Uterus (tissue), 2 donors: ENCODE measurements around the gene ACMSD.

Experiments used
- POLR2A ChIP-seq, 2 donors: fragments of 450-650 bp; IDR thresholded peaks; one replicate each; pipeline ENCODE4 v1.6.1; 2016; ENCODE audit warnings: antibody characterized with exemption in 2 of 2, mild to moderate bottlenecking in 1 of 2, moderate library complexity in 1 of 2
- TF ChIP-seq, protein P1 (sequence below), 4 experiments: fragments of 200-600 bp in 2 of 4; fragments of 450-650 bp in 2 of 4; sonication (generic) in 2 of 4; IDR thresholded peaks; one replicate each; pipeline ENCODE4 v1.5.1; 2016 to 2019; ENCODE audit warnings: antibody characterized with exemption in 4 of 4, mild to moderate bottlenecking in 2 of 4, moderate library complexity in 1 of 4

DNA sequence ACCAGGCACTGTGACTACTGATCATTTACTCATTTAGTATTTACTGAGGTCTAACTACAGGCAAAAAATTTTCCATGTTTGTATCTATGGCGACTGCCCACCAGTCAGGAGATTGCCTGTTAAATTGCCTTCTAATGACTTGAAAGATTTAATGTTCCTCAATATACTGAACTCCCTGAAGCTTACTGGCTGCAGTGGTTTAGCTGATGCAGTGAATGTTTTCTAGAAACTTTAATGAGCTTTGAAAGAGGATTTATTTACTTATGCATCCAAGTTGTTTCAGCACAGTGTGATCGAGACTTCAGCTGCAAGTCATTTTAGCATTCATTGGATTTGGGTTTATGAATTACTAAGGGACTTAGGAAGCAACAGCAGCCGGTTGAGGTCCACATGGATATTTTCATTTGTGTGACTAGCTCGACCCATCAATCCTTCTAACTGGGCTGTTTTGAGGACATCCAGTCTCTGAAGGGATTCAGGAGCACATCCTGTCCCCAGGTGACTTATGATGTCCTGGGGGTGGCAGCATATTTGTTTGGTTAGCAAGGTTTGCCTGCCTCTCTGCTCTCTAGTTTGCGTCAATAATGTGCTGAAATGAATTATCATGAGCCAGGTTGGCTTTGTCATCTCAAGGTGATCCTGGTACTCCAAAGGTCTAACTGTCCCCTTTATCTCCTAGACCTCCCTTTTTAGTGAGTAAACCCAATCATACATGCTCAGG lies 26.8 kb downstream of the ACMSD start:
- TF ChIP-seq, protein P1, sequence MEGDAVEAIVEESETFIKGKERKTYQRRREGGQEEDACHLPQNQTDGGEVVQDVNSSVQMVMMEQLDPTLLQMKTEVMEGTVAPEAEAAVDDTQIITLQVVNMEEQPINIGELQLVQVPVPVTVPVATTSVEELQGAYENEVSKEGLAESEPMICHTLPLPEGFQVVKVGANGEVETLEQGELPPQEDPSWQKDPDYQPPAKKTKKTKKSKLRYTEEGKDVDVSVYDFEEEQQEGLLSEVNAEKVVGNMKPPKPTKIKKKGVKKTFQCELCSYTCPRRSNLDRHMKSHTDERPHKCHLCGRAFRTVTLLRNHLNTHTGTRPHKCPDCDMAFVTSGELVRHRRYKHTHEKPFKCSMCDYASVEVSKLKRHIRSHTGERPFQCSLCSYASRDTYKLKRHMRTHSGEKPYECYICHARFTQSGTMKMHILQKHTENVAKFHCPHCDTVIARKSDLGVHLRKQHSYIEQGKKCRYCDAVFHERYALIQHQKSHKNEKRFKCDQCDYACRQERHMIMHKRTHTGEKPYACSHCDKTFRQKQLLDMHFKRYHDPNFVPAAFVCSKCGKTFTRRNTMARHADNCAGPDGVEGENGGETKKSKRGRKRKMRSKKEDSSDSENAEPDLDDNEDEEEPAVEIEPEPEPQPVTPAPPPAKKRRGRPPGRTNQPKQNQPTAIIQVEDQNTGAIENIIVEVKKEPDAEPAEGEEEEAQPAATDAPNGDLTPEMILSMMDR (IDR thresholded peaks at IDR 0.05): no peak
- TF ChIP-seq POLR2A (IDR thresholded peaks at IDR 0.05): no peak
